Bronchial epithelial cell (primary cell): ENCODE results near the gene TNFAIP8L3. TPM values are rescaled to one million over a fixed set of nuclear protein-coding genes. Genes with fewer than 3 reads are reported as not detected.
"Not testable (repeated sequence)": the region's sequence is repeated elsewhere in the genome, so short reads cannot be mapped to it uniquely, and the experiment has no call there.

Experiments used
- DNase-seq: peaks from one replicate; pipeline ENCODE4 v3.0.0-alpha.2; 2010; ENCODE audit warnings: low read depth
- FAIRE-seq: peaks from 2 replicates; lab custom pipeline; 2011; peaks lifted over from hg19 to GRCh38; lab: Jason Lieb, UNC
- H3K27me3 ChIP-seq: 2 replicates; pipeline ENCODE4 v1.5.1; 2011; ENCODE audit warnings: low read length; ENCODE audit not compliant: control insufficient read depth, insufficient read depth
- H3K36me3 ChIP-seq: 2 replicates; pipeline ENCODE4 v1.5.1; 2011; ENCODE audit warnings: low read length; ENCODE audit not compliant: control insufficient read depth, insufficient read depth
- H3K4me3 ChIP-seq: 2 replicates; pipeline ENCODE4 v1.5.1; 2011; ENCODE audit warnings: mild to moderate bottlenecking, low read depth, low read length, control low read depth
- CTCF ChIP-seq: IDR thresholded peaks from 2 replicates; pipeline ENCODE4 v1.5.1; 2011; ENCODE audit warnings: mild to moderate bottlenecking, moderate library complexity, low read length, control low read depth, inconsistent platforms; ENCODE audit not compliant: insufficient read depth, severe bottlenecking
- total RNA-seq: library from RNA; depleted of rRNA; stranded (reverse); fragments of >200 nt; gene quantifications from 2 replicates; pipeline ENCODE4 v1.2.1, GENCODE V29; 2014

Gene TNFAIP8L3
- total RNA-seq, 1 donor from 2014 or later, result 5.0 TPM

- DNase-seq (peak; percentile 72), FAIRE-seq (peak; percentile 85)
- no peak overlapping the region for H3K4me3 ChIP-seq
- H3K27me3 ChIP-seq, result no peaks in the 10 kb centered on the region
- no peaks in the 10 kb centered on the region for H3K36me3 ChIP-seq
- no peak for TF ChIP-seq CTCF
Measured at GRCh38 chr15:51038162-51038973, 56.3 kb downstream of the TNFAIP8L3 start.

- H3K4me3 ChIP-seq, FAIRE-seq, H3K27me3 ChIP-seq, DNase-seq, H3K36me3 ChIP-seq: not testable (repeated sequence)
Measured at GRCh38 chr15:51037474-51037873, 57.2 kb downstream of the TNFAIP8L3 start.

- Histone ChIP-seq H3K27me3 (no peaks in the 10 kb centered on the region), H3K4me3 (no peak overlapping the region), H3K36me3 (no peaks in the 10 kb centered on the region)
- TF ChIP-seq CTCF, result no peak
- peak; percentile 99 for FAIRE-seq
- peak; percentile 92 for DNase-seq
Measured at GRCh38 chr15:51030649-51031316, 63.9 kb downstream of the TNFAIP8L3 start.

GRCh38 chr15:51025454-51025846 lies 69.3 kb downstream of the TNFAIP8L3 start:
- Histone ChIP-seq H3K27me3 (no peaks in the 10 kb centered on the region), H3K36me3 (no peaks in the 10 kb centered on the region), H3K4me3 (no peak overlapping the region)
- no peak for TF ChIP-seq CTCF
- DNase-seq (no peak), FAIRE-seq (no peak)

- H3K27me3 ChIP-seq, result no peaks in the 10 kb centered on the region
- TF ChIP-seq CTCF, result no peak
- FAIRE-seq, result no peak
- peak; percentile 96 for DNase-seq
- no peak overlapping the region for H3K4me3 ChIP-seq
- H3K36me3 ChIP-seq, result no peaks in the 10 kb centered on the region
Measured at GRCh38 chr15:51024735-51025453, 69.8 kb downstream of the TNFAIP8L3 start.

GRCh38 chr15:51023499-51023898 lies 71.2 kb downstream of the TNFAIP8L3 start:
- H3K4me3 ChIP-seq, result no peak overlapping the region

More at GRCh38 chr15:51023499-51023898, 71.2 kb downstream of the TNFAIP8L3 start:
- FAIRE-seq, result no peak
- TF ChIP-seq CTCF, result no peak
- Histone ChIP-seq H3K27me3 (no peaks in the 10 kb centered on the region), H3K36me3 (no peaks in the 10 kb centered on the region)
- no peak for DNase-seq
